Breast epithelium (tissue), 3 donors: Measurements from ENCODE around the gene DYRK3.
"Not testable (repeated sequence)": the region's sequence is repeated elsewhere in the genome, so short reads cannot be mapped to it uniquely, and the experiment has no call there.

Experiments
- POLR2AphosphoS5 ChIP-seq, 3 donors: sonication (generic); formaldehyde crosslinking; IDR thresholded peaks; one replicate each; pipeline ENCODE4 v1.6.1; 2017; ENCODE audit warnings: antibody characterized with exemption in 3 of 3
- TF ChIP-seq, protein P1 (sequence below), 3 donors: fragments of 450-650 bp; IDR thresholded peaks; one replicate each; pipeline ENCODE4 v1.5.1; 2016 to 2017; ENCODE audit warnings: antibody characterized with exemption in 3 of 3, mild to moderate bottlenecking in 3 of 3, moderate library complexity in 3 of 3

DNA sequence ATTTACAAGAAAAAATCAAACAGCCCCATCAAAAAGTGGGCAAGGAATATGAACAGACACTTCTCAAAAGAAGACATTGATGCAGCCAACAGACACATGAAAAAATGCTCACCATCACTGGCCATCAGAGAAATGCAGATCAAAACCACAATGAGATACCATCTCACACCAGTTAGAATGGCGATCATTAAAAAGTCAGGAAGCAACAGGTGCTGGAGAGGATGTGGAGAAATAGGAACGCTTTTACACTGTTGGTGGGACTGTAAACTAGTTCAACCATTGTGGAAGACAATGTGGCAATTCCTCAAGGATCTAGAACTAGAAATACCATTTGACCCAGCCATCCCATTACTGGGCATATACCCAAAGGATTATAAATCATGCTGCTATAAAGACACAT lies 6.7 kb downstream of the DYRK3 start:
- TF ChIP-seq, protein P1, sequence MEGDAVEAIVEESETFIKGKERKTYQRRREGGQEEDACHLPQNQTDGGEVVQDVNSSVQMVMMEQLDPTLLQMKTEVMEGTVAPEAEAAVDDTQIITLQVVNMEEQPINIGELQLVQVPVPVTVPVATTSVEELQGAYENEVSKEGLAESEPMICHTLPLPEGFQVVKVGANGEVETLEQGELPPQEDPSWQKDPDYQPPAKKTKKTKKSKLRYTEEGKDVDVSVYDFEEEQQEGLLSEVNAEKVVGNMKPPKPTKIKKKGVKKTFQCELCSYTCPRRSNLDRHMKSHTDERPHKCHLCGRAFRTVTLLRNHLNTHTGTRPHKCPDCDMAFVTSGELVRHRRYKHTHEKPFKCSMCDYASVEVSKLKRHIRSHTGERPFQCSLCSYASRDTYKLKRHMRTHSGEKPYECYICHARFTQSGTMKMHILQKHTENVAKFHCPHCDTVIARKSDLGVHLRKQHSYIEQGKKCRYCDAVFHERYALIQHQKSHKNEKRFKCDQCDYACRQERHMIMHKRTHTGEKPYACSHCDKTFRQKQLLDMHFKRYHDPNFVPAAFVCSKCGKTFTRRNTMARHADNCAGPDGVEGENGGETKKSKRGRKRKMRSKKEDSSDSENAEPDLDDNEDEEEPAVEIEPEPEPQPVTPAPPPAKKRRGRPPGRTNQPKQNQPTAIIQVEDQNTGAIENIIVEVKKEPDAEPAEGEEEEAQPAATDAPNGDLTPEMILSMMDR (IDR thresholded peaks at IDR 0.05) = not testable (repeated sequence)
- TF ChIP-seq POLR2AphosphoS5 (IDR thresholded peaks at IDR 0.05) = not testable (repeated sequence)
